GM18526 (cell line): Measurements from ENCODE around the gene NSDHL.

Source experiments
- POLR2A ChIP-seq: IDR thresholded peaks from 3 replicates; pipeline ENCODE4 v1.6.1; 2011; ENCODE audit not compliant: insufficient read length; ENCODE audit errors: extremely low read depth

The NSDHL gene

DNA sequence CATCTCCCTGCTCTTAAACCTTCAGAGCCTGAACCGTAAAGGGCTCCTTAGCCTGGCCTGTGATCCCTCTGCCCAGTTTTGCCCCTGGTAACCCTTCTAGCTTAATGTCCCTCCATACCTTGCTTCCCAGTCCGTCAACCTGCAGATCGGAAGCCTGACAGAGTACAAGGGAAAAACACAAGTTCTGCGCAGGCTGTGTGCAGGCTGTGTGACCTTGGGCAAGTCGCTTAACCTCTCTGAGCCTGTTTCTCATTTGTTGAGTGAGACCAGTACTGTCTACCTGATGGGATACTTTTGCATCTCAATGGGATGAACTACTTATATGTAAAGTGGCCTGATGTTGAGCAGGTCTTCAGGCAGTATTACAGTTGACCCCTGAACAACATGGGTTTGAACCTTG is 1.7 kb downstream of the NSDHL start:
- no peak for TF ChIP-seq POLR2A

- TF ChIP-seq POLR2A, result no peak
Observed at GRCh38 chrX:152833378-152833777, 2.5 kb downstream of the NSDHL start.

- no peak for TF ChIP-seq POLR2A
Observed at GRCh38 chrX:152842772-152843338, 12.0 kb downstream of the NSDHL start.

DNA sequence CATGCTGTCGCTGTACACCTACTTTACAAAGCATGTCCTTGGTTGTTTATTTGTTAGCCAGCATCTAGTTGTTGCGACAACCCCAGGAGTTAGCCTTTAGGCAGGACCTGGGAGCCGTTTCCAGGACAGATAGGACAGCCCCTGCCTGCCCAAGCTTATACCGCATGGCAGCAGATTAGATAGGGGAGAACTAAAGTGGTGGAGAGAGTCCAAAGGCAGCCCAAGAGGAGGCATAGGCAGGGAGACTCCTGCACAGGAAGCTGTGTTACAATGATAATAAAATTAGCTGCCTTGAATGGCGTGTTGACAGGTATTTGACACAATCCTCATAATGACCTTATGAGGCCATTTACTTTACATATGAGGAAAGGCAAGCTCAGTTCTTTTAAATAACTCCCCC is 13.0 kb downstream of the NSDHL start:
- TF ChIP-seq POLR2A, result no peak

DNA sequence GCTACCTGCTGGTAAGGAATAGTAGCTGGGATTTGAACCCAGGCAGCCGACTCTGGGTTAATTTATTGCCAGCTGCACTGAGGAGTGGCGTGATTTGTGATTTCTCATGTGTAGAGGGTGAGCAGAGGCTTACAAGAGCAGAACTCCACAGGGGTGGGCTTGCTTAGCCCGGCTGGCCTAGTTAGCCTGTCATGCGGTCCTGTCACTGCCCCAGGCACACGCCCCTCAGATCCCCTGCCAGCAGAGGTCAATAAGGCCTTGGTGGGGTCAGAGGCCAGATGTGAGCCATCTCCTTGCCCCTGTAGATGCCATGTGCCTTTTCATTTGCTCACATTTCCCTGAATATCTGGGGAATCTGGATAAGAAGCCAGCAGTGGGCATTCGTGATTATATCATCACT is 13.4 kb downstream of the NSDHL start:
- TF ChIP-seq POLR2A, result no peak

GRCh38 chrX:152845618-152846240 is 14.9 kb downstream of the NSDHL start:
- no peak for TF ChIP-seq POLR2A

GRCh38 chrX:152847281-152847680 is 16.4 kb downstream of the NSDHL start:
- no peak for TF ChIP-seq POLR2A

GRCh38 chrX:152850465-152850864 is 19.6 kb downstream of the NSDHL start:
- TF ChIP-seq POLR2A, result no peak

- no peak for TF ChIP-seq POLR2A
Observed at GRCh38 chrX:152853986-152854385, 23.1 kb downstream of the NSDHL start.

DNA sequence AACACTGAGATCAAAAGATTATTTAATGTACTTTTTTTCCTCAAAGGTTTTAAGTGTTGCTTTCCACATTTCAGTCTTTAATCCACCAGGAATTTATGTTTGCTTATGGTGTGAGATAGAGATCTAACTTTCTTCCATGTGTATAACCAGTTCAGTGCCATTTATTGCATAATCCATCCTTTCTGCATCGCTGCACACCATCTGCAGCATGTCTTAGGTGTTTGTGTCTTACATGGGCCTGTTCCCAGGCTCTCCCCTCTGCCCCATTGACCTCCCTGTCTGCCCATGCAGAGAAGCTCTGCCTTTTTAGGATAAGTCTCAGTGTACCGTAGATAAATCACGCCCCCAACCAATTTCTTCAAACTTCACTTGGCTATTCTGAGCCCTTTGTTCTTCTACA is 30.3 kb downstream of the NSDHL start:
- no peak for TF ChIP-seq POLR2A

DNA sequence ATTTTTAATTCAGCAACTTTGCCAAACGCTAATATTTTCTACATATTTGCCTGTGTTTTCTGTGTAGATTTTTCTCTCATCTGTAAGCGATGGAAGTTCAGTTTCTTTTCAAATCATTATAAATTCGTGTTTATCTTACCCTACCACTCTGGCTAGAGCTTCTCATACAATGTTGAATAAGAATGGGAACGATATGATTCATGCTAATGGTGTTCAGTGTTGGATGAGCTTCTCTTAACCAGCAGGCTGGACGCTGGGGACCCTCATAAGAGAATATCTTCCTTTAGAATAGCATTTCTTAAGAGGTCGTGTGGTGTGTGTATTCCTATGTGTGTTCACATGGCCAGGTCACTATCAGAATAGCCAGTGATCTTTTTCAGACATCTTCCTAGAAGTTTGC is 31.0 kb downstream of the NSDHL start:
- no peak for TF ChIP-seq POLR2A

DNA sequence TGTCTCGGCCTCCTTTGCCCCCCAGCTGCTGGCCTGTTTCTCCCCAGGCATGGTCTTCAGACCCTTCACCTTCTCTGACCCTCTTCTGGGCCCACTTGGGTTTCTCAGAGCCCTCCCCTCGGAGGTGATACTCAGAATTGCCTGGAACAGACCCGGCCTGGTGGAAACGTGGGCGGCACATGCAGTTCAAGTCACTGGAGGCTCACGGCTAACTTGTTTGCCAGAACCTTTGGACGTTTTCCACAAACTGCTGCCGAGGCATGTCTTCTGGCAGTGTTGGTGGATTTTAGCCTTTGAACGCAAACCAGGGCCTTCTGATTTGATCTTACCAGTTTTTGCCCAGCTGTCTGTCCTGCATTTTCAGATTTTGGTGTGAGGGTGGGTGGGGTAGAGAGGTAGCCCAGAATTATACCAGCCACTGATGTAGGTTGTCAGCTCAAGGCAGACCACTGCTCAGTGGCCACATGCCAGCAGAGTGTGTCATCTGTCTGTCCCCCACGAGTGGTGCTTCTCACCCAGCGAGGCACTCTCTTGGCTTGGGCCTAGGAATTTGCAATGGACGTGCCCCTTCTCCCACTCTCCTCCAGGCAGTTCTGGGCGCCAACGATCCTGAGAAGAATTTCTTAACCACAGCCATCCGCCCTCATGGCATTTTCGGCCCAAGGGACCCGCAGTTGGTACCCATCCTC is 34.5 kb downstream of the NSDHL start:
- TF ChIP-seq POLR2A, result no peak

DNA sequence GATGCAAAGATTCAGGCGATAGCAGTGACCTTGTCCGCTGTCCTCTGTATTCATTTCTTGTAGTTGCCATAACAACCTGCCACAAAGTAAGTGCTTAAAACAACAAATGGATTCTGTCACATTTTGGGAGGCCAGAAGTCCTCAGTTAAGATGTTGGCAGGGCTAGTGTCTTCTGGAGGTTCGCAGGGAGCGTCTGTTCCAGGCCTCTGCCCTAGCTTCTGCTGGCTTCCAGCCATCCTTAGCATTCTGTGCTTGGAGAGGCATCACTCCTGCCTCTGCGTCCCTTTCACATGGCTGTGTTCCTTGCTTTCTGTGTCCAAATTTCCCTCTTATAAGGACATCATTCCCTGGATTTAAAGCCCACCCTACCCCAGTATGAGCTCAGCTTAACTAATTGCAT is 35.5 kb downstream of the NSDHL start:
- TF ChIP-seq POLR2A, result no peak

GRCh38 chrX:152869972-152870371 is 39.1 kb downstream of the NSDHL start:
- TF ChIP-seq POLR2A, result no peak

GRCh38 chrX:152871260-152871659 is 40.4 kb downstream of the NSDHL start:
- no peak for TF ChIP-seq POLR2A

DNA sequence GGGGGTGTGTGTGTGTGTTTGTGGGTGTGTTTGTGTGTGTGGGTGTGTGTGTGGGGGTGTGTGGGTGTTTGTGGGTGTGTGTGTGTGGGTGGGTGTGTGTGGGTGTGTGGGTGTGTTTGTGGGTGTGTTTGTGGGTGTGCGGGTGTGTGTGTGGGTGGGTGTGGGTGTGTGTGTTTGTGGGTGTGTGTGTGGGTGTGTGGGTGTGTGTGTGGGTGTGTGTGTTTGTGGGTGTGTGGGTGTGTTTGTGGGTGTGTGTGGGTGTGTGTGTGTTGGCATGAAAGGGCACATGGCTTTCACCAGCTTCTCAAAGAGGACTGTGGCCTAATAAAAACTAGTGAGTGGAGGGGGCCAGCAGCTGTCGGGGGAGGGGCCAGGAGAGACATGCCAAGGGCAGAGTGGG is 41.7 kb downstream of the NSDHL start:
- TF ChIP-seq POLR2A, result no peak

DNA sequence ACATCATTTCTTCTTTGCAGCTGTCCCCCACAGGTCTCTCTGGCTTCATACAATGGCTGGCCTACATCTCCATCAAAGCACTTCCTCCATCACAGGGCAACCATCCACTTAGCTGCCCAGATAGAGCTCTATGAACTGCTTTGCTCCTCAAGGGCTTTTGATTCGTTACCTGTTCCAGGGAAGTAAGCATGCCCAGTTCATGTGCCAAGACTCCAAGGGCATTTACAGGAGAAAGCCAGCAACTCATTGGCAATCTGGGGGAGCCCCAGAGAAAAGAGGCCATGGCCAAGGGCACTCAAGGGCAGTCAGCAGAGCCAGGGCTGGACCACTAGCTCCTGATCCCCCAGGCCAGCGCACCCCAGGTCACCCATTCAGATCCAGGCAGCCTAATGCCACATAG is 42.5 kb downstream of the NSDHL start:
- TF ChIP-seq POLR2A, result no peak
